Pancreas (tissue), 10 donors: ENCODE measurements around the gene EGFR. TPM values are rescaled to one million over a fixed set of nuclear protein-coding genes. Genes with fewer than 3 reads are reported as not detected.

Experiments
- ATAC-seq, 4 donors: fragments of 200-7000 bp; cut with Tn5 transposase; one replicate each; pipeline versions ENCODE4 v1.8.0 to v1.9.1; 2020; ENCODE audit warnings: mild to moderate bottlenecking in 4 of 4, moderate library complexity in 4 of 4
- DNase-seq, 6 donors: peaks; one replicate each; pipeline ENCODE4 v3.0.0-alpha.2; 2020
- FAIRE-seq: peaks from 2 replicates; lab custom pipeline; 2012; peaks lifted over from hg19 to GRCh38; lab: Jason Lieb, UNC
- H3K27ac ChIP-seq, 4 donors: fragments of 200-600 bp; sonication (generic); 1 replicate in 3 of 4; 2 replicates in 1 of 4; pipeline versions ENCODE4 v1.5.0 to v1.8.0; 2020
- H3K27me3 ChIP-seq, 4 donors: fragments of 200-600 bp; one replicate each; pipeline ENCODE4 v1.8.0; 2021
- H3K36me3 ChIP-seq, 3 donors: fragments of 200-600 bp; sonication (generic) in 1 of 3; one replicate each; pipeline versions ENCODE4 v1.5.0 to v1.8.0; 2020 to 2021
- H3K4me1 ChIP-seq, 3 donors: fragments of 200-600 bp; one replicate each; pipeline ENCODE4 v1.8.0; 2021
- H3K4me3 ChIP-seq, 4 donors: fragments of 200-600 bp; sonication (generic) in 2 of 4; one replicate each; pipeline versions ENCODE4 v1.5.0 to v1.8.0; 2020 to 2021
- H3K9me3 ChIP-seq, 4 donors: fragments of 200-600 bp; one replicate each; pipeline ENCODE4 v1.8.0; 2021
- CTCF ChIP-seq, 4 donors: fragments of 200-600 bp; sonication (generic) in 3 of 4; IDR thresholded peaks; one replicate each; pipeline versions ENCODE4 v1.5.0 to v1.8.0; 2021; ENCODE audit warnings: antibody characterized with exemption in 4 of 4
- WGBS, 2 donors: extraction: QIAGEN DNeasy Blood & Tissue Kit; methylation state at CpG; one replicate each; pipeline ENCODE4 v1.1.7; 2013; 5-methylcytosine and 5-hydroxymethylcytosine counted together
- intact Hi-C, 3 donors: fragments of 100-400 bp; cut with DNase I; formaldehyde crosslinking; loops; one replicate each; pipeline versions ENCODE4 v1.11.1 to v1.14.2; 2022
- polyA plus RNA-seq, 2 donors: library from polyadenylated mRNA; stranded (reverse); fragments of 200-250 nt; gene quantifications; one replicate each; pipeline ENCODE4 v1.2.3, GENCODE V29; 2013
- total RNA-seq, 6 donors: library from RNA; stranded (reverse); fragmentation: NEBNext Ultra II Directional in 4 of 6; extraction: Animal tissue kit (Norgen Biotek cat#: 25700) in 4 of 6; gene quantifications; one replicate each; pipeline versions ENCODE4 v1.2.1 to v1.2.4, GENCODE V29; 2021 to 2023
- donor health status: healthy with polysubstance abuse.
- donor health status: DM: no; HTN: no; CAD: no; lungs with moderate emphysema.
- donor health status: DM: no; HTN: no; CAD: no.
- donor health status: control.
- donor health status: control.
- donor health status: Bipolar disorder and iron deficiency.
- donor health status: DM: yes; HTN: yes; CAD: no.
- donor health status: DM: no; HTN: no; CAD: no.
- donor health status: DM: no; HTN: no; CAD: no.
- donor health status: DM: yes; HTN: yes; CAD: no.

The EGFR gene
- total and polyA plus RNA-seq, 8 donors: 5.5 to 38.8 (median 30.3) TPM

- H3K36me3 ChIP-seq: no peaks in the 10 kb centered on the region
- no peak for TF ChIP-seq CTCF (IDR thresholded peaks at IDR 0.05)
- DNase-seq (no peak), ATAC-seq (no peak), FAIRE-seq (no peak)
- 76 to 78% methylated on average over 14 of the region's 14 CpGs for WGBS, 2 donors
- no peaks in the 10 kb centered on the region for H3K27me3 ChIP-seq
- no peak overlapping the region for H3K4me3 ChIP-seq
- peak overlapping the region in 2 of 4 donors; percentile 14 to 64 for H3K27ac ChIP-seq
- intact Hi-C loops: no loop called here
- no peaks in the 10 kb centered on the region for H3K9me3 ChIP-seq
- peaks cover 8 to 20% (median 12%) of the 10 kb centered on the region in 3 donors for H3K4me1 ChIP-seq
Observed at GRCh38 chr7:55110282-55110992, 91.6 kb downstream of the EGFR start.

- WGBS, 2 donors: 92 to 93% methylated on average over 9 of the region's 9 CpGs
- intact Hi-C loops: no loop called here
- Histone ChIP-seq H3K9me3 (no peaks in the 10 kb centered on the region), H3K4me3 (no peak overlapping the region), H3K27ac (peak overlapping the region in 2 of 4 donors; percentile 14 to 64), H3K4me1 (peaks cover 8 to 20% (median 12%) of the 10 kb centered on the region in 3 donors), H3K36me3 (no peaks in the 10 kb centered on the region), H3K27me3 (no peaks in the 10 kb centered on the region)
- no peak for DNase-seq
- no peak for TF ChIP-seq CTCF (IDR thresholded peaks at IDR 0.05)
- ATAC-seq: no peak
- no peak for FAIRE-seq
Observed at GRCh38 chr7:55110993-55111361, 92.2 kb downstream of the EGFR start.

- no peak for TF ChIP-seq CTCF (IDR thresholded peaks at IDR 0.05)
- Histone ChIP-seq H3K4me1 (peaks cover 8 to 20% (median 8%) of the 10 kb centered on the region in 3 donors), H3K9me3 (no peaks in the 10 kb centered on the region), H3K27ac (no peak overlapping the region), H3K27me3 (no peaks in the 10 kb centered on the region), H3K4me3 (no peak overlapping the region), H3K36me3 (no peaks in the 10 kb centered on the region)
- 91 to 97% methylated on average over 11 of the region's 11 CpGs for WGBS, 2 donors
- DNase-seq (no peak), ATAC-seq (no peak), FAIRE-seq (no peak)
- intact Hi-C loops: no loop called here
Observed at GRCh38 chr7:55112056-55112455, 93.2 kb downstream of the EGFR start.

GRCh38 chr7:55113760-55114540 lies 95.1 kb downstream of the EGFR start:
- H3K9me3 ChIP-seq: no peaks in the 10 kb centered on the region
- H3K27ac ChIP-seq: no peak overlapping the region
- no peaks in the 10 kb centered on the region for H3K36me3 ChIP-seq
- no peak for TF ChIP-seq CTCF (IDR thresholded peaks at IDR 0.05)
- ATAC-seq: peak in 1 of 4 donors; percentile 34
- H3K27me3 ChIP-seq: no peaks in the 10 kb centered on the region
- no peak for FAIRE-seq
- H3K4me3 ChIP-seq: no peak overlapping the region
- peaks cover 0 to 4% (median 0%) of the 10 kb centered on the region in 3 donors for H3K4me1 ChIP-seq
- intact Hi-C loops: no loop called here
- 60 to 65% methylated on average over 3 of the region's 3 CpGs for WGBS, 2 donors
- no peak for DNase-seq
